HepG2 (cell line): ENCODE data around the gene BCAM. TPM values are rescaled to one million over a fixed set of nuclear protein-coding genes. Genes with fewer than 3 reads are reported as not detected.

Experiments used
- DMAP1 ChIP-seq: IDR thresholded peaks from 2 replicates; pipeline ENCODE4 v1.6.1; 2016
- E2F1 ChIP-seq: sonication (generic); formaldehyde crosslinking; IDR thresholded peaks from 2 replicates; pipeline ENCODE4 v1.5.0; 2020; ENCODE audit warnings: missing genetic modification reagents
- FIP1L1 ChIP-seq: fragments of 200-400 bp; formaldehyde crosslinking; IDR thresholded peaks from 2 replicates; pipeline ENCODE4 v1.6.1; 2018; ENCODE audit warnings: low read depth, mild to moderate bottlenecking, low read length, moderate library complexity, borderline replicate concordance; ENCODE audit not compliant: insufficient read depth
- HNRNPH1 ChIP-seq: fragments of 200-400 bp; formaldehyde crosslinking; optimal IDR thresholded peaks from 2 replicates; pipeline ENCODE3; 2017; ENCODE audit warnings: mild to moderate bottlenecking, low read depth, low read length
- KDM5B ChIP-seq: sonication (generic); formaldehyde crosslinking; IDR thresholded peaks from 2 replicates; pipeline ENCODE4 v1.4.0; 2020; ENCODE audit warnings: missing genetic modification reagents, mild to moderate bottlenecking, borderline replicate concordance
- NR0B2 ChIP-seq: sonication (generic); formaldehyde crosslinking; IDR thresholded peaks from 2 replicates; pipeline ENCODE4 v1.4.0; 2020; ENCODE audit warnings: mild to moderate bottlenecking, missing genetic modification reagents
- SNAPC4 ChIP-seq: sonication (generic); formaldehyde crosslinking; IDR thresholded peaks from 2 replicates; pipeline ENCODE4 v1.4.0; 2020; ENCODE audit warnings: mild to moderate bottlenecking, missing genetic modification reagents
- THAP9 ChIP-seq: sonication (generic); formaldehyde crosslinking; IDR thresholded peaks from 2 replicates; pipeline ENCODE4; 2020; ENCODE audit warnings: missing genetic modification reagents, mild to moderate bottlenecking, borderline replicate concordance
- TOE1 ChIP-seq: sonication (generic); formaldehyde crosslinking; IDR thresholded peaks from 2 replicates; pipeline ENCODE4 v1.4.0; 2020; ENCODE audit warnings: mild to moderate bottlenecking, missing genetic modification reagents
- ZBTB44 ChIP-seq: sonication (generic); formaldehyde crosslinking; IDR thresholded peaks from 2 replicates; pipeline ENCODE4 v1.4.0; 2020; ENCODE audit warnings: missing genetic modification reagents
- ZFY ChIP-seq: sonication (generic); formaldehyde crosslinking; IDR thresholded peaks from 2 replicates; pipeline ENCODE4 v1.4.0; 2020; ENCODE audit warnings: missing genetic modification reagents
- ZMYM4 ChIP-seq: sonication (generic); formaldehyde crosslinking; IDR thresholded peaks from 2 replicates; pipeline ENCODE4 v1.8.1; 2023; ENCODE audit warnings: mild to moderate bottlenecking, missing genetic modification reagents
- ZNF276 ChIP-seq: sonication (generic); formaldehyde crosslinking; IDR thresholded peaks from 2 replicates; pipeline ENCODE4 v1.4.0; 2020; ENCODE audit warnings: mild to moderate bottlenecking, low read depth, missing genetic modification reagents
- ZNF331 ChIP-seq: sonication (generic); formaldehyde crosslinking; IDR thresholded peaks from 2 replicates; pipeline ENCODE4 v1.4.0; 2020; ENCODE audit warnings: missing genetic modification reagents
- ZNF501 ChIP-seq: sonication (generic); formaldehyde crosslinking; IDR thresholded peaks from 2 replicates; pipeline ENCODE4 v1.5.1; 2020; ENCODE audit warnings: mild to moderate bottlenecking, moderate library complexity, missing genetic modification reagents
- ZSCAN25 ChIP-seq: sonication (generic); formaldehyde crosslinking; IDR thresholded peaks from 2 replicates; pipeline ENCODE4 v1.8.0; 2022; ENCODE audit warnings: mild to moderate bottlenecking, missing genetic modification reagents
- polyA plus RNA-seq, 8 experiments: library from polyadenylated mRNA; depleted of rRNA in 3 of 8; stranded (reverse) in 7 of 8; unstranded in 1 of 8; fragments of >200 nt; fragmentation: Illumina TruSeq in 4 of 8; extraction: Trizol in 4 of 8; gene quantifications; 2 replicates each; pipeline versions ENCODE4 v1.2.1 to v1.2.3, GENCODE V29; 2011 to 2016; ENCODE audit warnings: low read depth in 4 of 8, missing spikeins in 1 of 8, mixed read lengths in 1 of 8; ENCODE audit not compliant: insufficient read depth in 1 of 8
- total RNA-seq, 5 experiments: library from RNA; depleted of rRNA; stranded (reverse); fragments of >200 nt; fragmentation: Illumina TruSeq; extraction: Trizol; gene quantifications; 2 replicates each; pipeline ENCODE4 v1.2.3, GENCODE V29; 2016; ENCODE audit warnings: low read depth in 1 of 5

The BCAM gene
- total and polyA plus RNA-seq, 2 of the 13 experiments (the other 11 are each of a cell fraction or from before 2014, with no cell fraction given), result 51.2 to 62.7 TPM

- TF ChIP-seq SNAPC4 (CRISPR knock-in tag), result no peak; the same call in 1 of the 2 replicates
- TF ChIP-seq KDM5B, result no peak; the same call in 1 of the 2 replicates
- no peak for TF ChIP-seq ZNF276 (CRISPR knock-in tag)
- no peak for TF ChIP-seq ZNF331 (CRISPR knock-in tag)
- peak; percentile 61; the same call in 1 of the 2 replicates for TF ChIP-seq ZNF501
- no peak for TF ChIP-seq DMAP1
- TF ChIP-seq ZBTB44, result no peak
- TF ChIP-seq HNRNPH1, result no peak
- TF ChIP-seq ZSCAN25 (CRISPR knock-in tag), result peak; percentile 87; the same call in 1 of the 2 replicates
- peak; percentile 12; the same call in 1 of the 2 replicates for TF ChIP-seq THAP9 (CRISPR knock-in tag)
- TF ChIP-seq NR0B2 (CRISPR knock-in tag), result no peak
- no peak for TF ChIP-seq E2F1 (CRISPR knock-in tag)
- TF ChIP-seq TOE1 (CRISPR knock-in tag), result no peak
- no peak for TF ChIP-seq ZMYM4 (CRISPR knock-in tag)
- no peak for TF ChIP-seq FIP1L1
- no peak; the same call in 1 of the 2 replicates for TF ChIP-seq ZFY (CRISPR knock-in tag)
These were observed 3.3 kb downstream of the BCAM start (continued) for GRCh38 chr19:44812142-44812718.
